GM19372 (cell line): Measurements from ENCODE around the gene IL36G.

Source experiments
- ATAC-seq: cut with Tn5 transposase; IDR thresholded peaks from one replicate; pipeline ENCODE4 v1.9.1; 2021; ENCODE audit warnings: mild to moderate bottlenecking, low read depth, moderate library complexity; ENCODE audit not compliant: unreplicated experiment

IL36G gene

GRCh38 chr2:113014067-113014466 is 36.3 kb downstream of the IL36G start:
- ATAC-seq: no peak

GRCh38 chr2:113015042-113015441 is 37.2 kb downstream of the IL36G start:
- no peak for ATAC-seq

GRCh38 chr2:113015655-113016054 is 37.8 kb downstream of the IL36G start:
- no peak for ATAC-seq

GRCh38 chr2:113018509-113018908 is 40.7 kb downstream of the IL36G start:
- ATAC-seq: no peak

GRCh38 chr2:113021312-113021711 is 43.5 kb downstream of the IL36G start:
- no peak for ATAC-seq

GRCh38 chr2:113024764-113025163 is 47.0 kb downstream of the IL36G start:
- ATAC-seq: no peak

GRCh38 chr2:113025737-113026136 is 47.9 kb downstream of the IL36G start:
- no peak for ATAC-seq

- no peak for ATAC-seq
Measured at GRCh38 chr2:113027691-113028090, 49.9 kb downstream of the IL36G start.

- no peak for ATAC-seq
Measured at GRCh38 chr2:113028112-113028511, 50.3 kb downstream of the IL36G start.

GRCh38 chr2:113032737-113033136 is 54.9 kb downstream of the IL36G start:
- ATAC-seq: no peak

GRCh38 chr2:113034016-113034415 is 56.2 kb downstream of the IL36G start:
- ATAC-seq: no peak
